ENCODE data around the gene ADAMTS9.

ADAMTS9 gene

DNA sequence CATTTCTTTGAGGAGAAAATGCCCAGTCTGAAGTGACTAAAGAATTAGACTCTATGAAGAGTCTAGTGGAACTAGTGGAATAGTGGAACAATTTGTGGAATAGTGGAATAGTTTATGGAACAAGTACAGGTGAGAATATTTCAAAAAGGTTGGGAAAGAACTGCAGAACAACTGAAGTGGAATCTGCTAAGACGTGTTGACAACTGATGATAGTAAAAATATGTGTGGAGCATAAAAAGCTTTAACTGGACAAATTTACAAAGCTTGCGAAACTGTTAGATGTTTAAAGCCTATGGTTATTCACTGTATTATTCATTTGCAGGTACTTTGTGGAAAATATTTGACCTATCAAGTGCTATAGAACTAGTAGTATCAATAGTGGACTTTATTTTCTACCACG lies 164.5 kb downstream of the ADAMTS9 start:
- DNase-seq: no peak

DNA sequence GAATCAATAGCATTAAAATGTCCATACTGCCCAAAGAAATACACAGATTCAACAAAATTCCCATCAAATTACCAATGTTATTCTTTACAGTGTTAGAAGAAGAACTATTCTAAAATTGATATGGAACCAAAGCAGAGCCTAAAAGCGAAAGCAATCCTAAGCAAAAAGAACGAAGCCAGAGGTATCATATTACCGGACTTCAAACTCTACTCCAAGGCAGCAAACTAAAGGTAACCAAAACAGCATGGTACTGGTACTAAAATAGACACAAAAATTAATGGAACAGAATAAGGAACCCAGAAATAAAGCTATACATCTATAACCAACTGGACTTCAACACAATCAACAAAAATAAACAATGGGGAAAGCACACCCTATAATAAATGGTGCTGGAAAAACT lies 167.5 kb downstream of the ADAMTS9 start:
- no peak for DNase-seq

DNA sequence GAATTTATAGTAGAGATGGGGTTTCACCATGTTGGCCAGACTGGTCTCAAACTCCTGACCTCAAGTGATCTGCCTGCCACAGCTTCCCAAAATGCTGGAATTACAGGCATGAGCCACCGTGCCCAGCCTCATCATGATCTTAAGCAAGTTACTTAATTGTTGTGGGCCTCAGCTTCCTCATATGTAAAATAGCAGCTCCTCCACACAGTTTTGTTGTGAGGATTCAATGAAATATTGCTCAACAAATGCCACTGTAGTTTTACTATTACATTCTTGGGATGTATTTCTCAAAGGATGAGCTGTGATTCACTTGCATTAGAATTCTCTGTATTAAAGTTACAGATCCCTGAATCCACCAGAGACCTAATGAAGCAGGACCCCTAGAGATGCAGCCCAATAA lies 168.8 kb downstream of the ADAMTS9 start:
- DNase-seq: no peak

DNA sequence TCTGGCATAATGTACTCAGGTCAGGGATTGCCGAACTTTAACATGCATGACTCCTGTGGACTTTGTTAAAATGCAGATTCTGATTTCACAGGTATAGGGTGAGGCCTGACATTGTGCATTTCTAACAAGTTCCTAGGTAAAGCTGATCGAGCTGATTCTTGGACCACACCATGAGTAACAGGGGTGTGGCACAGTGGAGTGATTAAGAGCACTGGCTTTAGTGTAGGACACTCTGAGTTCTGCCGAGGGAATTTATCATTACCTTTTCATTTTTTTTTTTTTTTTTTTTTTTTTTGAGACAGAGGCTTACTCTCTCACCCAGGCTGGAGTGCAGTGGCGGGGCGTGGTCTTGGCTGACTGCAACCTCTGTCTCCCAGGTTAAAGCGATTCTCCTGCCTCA lies 169.3 kb downstream of the ADAMTS9 start:
- no peak for DNase-seq

DNA sequence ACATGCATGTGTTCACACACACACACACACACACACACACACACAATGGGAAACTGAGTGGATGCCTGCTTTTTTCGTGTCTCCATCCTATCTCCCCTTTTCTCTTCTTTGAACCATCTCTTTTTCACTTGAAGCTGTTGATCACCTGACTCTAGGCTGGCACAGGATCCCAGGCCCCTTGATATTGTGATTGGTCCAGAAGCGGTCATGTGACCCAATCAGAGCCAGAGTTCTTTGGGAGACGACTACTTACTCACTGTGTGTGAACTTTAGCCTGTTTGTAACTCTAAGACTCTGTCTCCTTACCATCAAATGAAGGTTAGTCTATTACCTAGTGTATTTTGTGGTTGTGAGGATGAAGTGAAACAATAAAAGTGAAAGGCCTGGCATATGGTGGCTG lies 172.9 kb downstream of the ADAMTS9 start:
- no peak for DNase-seq

DNA sequence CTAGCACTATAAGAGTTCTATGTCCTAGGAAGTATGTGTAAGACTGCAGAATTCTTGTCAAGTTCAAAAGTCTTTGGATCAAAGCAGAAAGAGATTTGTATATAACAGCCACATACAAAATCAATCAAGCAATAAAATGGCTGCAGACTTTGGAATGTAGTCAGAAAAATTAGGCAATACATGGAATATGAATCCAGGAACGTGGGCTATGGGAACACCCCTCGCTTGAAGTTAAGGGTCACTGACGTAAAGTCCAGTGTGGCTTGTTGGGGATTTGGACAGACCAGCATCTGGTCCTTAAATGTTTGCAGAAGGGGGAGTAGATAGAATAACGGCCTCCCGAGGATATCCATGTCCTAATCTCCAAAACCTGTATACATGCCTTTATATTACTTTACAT lies 178.6 kb downstream of the ADAMTS9 start:
- no peak for DNase-seq

DNA sequence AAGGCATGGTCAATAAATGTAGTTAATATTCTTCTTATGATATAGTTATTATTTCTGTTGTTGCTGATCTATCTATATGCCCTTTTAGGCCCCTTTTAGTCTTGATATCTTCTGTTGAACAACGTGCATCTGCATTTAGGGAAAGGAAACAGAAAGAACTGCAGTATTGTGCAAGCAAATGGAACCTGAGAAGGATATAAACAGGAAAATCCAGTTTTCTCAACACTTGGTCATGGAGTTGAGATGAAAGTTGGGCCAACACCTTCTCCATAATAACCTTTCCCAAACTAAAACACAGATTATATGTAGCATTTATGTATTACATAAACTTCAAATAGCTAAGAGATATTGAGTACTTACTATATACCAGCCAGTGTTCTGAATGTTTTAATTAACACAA lies 179.7 kb downstream of the ADAMTS9 start:
- DNase-seq: no peak

DNA sequence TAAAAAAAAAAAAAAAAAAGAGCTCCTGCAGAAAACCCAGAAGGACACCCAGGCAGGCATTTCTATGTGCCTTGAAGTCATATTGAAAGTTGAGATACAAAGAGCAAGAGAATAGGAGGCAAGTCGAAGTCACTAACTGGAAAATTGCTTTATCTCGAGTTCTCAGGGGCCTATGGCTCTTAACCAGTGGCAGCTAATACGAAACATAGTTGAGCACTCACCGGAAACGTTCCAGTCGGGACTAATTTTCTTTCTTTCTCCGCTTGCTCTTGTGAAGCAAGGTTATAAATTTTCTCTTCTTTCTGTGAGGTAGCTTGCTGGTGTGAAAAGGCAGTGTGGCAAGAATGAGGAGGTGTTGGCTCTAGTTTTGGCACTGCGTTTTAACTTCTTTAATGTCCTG lies 181.5 kb downstream of the ADAMTS9 start:
- DNase-seq: no peak

DNA sequence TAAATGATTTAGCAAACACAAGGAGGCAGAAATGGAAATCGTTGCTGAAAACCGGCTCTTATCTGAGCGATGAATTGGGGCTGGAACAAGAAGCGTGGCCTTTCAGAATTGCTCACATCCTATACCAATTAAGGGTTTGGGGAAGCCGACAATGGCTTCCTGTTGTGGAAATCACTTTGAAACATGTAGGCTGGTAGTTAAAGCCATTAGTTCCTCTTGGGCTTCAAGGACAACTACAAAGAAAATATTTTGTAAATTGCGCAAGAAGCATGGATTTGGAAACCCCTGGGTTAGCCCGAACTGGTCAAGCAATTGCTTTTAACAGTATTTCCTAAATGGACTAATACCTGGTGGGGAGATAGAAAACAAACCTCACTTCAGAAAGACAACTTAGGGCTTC lies 182.4 kb downstream of the ADAMTS9 start:
- no peak for DNase-seq

DNA sequence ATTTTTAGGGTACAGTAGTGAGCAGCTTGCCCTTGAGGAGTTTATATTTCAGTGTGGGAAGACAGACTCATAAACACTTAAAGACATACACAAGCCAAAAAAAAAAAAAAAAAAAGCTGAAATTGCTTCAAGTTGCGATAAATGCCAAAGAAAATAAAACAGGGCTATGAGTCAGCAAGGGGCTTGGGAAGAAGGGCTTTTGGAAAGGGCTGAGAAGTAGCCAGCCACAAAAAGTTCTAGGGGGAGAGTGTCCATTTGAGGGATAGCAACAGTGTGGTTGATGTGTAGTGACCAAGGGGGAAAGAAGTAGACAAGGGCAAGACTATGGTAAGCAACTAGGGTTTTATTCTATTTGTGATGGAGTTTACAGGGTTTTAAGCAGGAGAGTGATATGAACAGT lies 185.5 kb downstream of the ADAMTS9 start:
- no peak for DNase-seq

DNA sequence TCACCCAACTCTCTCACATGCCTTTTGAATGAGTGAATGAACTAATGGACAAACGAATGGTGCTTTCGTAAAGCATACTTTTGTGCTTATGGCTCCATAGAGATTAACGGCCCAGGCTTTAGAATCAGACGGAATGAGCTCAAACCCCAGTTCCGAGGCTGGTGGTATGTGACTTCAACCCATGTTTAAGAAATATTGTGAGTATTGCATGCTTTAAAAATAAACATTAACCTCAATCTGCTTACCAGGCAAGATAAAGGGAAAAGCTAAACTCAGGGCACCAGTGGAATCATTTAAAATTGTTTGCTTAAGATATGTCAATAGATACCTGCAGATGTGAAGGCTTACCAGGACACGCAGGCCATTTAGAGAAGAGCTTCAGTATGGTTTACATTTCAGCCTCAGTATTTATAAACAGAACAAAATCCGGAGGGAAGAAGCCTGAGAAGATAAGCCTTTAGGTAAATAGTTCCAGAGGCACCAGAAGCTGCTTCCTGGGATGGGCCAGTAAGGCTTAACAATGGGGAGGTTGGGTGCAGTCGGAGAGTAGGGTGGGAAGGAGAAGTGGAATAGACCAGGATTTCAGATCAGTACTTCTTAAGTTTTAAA lies 186.4 kb downstream of the ADAMTS9 start:
- no peak for DNase-seq

DNA sequence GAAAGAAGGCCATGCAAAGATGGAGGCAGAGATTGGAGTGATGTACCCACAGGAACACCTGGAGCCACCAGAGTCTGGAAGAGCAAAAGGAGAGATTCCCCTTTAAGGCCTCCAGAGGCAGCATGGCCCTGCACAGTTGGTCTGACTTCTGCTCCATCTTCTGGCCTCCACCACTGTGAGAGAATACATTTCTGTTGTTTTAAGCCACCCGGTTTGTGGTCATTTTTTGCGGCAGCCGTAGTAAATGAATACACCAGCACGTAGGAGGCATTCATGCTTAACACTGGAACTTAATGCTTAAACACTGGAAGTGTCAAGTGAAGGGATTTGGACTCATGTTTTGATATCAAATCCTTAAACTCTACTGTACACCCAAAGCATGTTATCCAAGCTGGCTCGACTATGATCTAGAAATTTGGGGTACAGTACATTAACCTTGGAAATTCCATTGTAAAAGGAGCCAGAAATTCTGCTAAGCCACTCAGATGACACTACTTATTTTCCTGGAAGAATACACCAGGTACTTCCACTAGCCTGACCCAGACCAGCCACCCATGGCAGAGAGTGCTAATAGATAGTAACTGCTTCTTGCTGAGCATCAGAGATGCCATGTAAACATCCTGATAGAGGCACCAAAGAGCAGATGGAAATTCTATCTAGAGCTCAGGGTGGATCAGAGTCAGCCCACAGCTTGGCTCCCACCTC lies 190.9 kb downstream of the ADAMTS9 start:
- no peak for DNase-seq

DNA sequence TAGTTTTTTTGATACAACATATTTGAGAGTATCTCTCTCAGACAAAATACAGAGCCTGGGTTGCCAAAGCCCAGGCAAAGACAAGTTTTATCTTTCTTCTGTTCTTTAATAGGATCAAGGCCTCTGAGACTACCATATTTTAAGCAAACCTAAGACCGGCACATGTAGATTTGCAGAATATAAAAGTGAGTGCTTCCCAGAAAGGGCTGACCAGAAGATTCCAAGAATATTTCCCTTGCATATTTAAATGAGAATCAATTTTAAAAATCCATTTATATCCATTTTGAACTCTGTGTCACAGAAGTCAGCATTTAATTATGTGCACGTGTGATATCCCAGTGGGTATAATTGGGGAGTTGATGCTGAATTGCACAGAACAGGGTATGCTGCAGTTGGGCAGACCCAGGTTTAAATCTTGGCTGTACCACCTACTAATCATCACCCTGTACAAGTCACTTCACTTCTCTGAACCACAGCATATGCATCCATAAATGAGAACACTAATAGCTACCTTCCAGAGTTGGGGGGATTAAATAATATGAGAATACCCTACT lies 191.9 kb downstream of the ADAMTS9 start:
- DNase-seq: no peak

DNA sequence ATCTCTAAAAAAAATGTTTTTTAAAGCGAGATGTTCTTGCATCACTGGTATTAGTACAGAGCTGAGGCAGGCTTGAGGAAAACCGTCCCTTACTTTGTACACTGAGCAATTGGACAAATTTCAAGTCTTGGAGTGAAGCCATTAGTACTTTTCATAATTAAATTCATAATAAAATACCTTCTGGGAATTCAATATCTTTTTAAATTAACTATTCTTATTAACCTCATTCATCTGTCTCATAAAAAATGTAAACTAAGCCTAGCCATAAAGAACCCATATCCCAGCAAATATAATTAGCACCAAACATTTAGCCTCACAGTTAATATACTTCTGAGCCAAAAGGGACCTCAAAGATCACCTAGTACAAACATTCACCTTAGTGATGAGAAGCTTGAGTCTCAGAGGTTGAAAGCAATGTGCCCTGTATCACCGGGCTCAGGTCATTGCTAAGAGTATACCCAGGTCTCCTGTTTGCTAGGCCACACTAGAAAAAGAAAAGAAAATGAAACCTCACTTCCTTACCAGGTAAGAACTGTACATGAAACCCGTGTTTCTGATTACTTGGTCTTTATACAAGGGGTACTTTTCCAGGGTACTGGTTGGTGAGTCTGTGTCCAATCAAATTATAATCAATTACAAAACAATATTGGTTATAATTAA lies 192.5 kb downstream of the ADAMTS9 start:
- no peak for DNase-seq

DNA sequence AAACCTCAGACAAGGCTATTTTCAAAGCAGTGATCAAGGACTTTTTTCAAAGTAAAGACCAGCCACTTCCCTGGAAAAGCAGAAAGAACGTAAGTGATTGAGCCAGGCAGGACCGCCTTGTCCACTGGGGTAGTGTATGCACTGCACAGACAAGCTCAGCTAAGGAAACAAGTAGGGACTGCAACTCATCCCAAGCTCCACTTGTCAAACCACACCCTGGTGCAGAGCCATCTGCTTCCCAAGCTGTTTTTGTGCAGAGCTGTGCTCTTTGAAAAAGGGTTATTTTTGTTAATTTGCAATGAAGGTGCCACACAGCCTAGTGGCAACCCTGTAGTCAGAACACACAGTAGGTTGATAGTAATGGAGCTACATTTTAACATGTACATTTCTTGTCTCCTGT lies 193.3 kb downstream of the ADAMTS9 start:
- no peak for DNase-seq

DNA sequence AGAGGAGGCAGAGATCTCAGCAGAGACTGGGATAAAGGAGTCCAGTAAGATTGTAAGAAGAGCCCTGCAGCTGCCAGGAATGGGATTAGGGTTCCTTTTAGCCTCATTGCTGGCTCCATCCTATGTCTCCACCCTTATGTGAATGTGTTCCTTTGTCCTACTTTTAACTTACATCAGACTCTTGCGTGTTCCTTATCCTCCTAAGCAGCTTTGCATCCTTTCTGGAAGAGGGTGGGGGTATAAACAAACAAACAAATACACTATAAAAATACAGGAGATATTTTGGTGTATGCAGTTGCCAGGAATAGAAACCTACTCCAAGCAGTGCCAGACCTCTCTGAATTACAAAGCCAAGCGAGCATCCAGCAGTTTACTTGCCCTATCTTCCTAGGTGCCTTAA lies 194.7 kb downstream of the ADAMTS9 start:
- no peak for DNase-seq

DNA sequence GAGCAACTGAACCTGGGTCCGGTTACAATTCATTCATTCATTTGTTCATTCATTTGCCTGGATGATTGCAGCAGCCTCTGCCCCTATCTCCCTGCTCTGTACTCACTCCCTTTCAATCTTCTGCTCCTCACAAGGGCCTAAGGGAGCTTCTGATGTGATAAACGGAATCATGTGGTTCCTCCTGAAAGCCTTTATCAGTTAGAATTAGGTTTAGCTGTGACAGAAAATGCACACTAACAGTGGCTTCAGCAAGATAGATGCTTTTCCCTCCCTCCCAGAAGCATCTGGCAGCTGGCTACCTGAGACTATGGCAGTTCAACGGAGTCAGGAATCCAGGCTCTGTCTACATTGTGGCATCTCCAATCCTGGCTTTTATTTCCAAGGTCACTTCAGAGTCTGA lies 196.0 kb downstream of the ADAMTS9 start:
- no peak for DNase-seq

DNA sequence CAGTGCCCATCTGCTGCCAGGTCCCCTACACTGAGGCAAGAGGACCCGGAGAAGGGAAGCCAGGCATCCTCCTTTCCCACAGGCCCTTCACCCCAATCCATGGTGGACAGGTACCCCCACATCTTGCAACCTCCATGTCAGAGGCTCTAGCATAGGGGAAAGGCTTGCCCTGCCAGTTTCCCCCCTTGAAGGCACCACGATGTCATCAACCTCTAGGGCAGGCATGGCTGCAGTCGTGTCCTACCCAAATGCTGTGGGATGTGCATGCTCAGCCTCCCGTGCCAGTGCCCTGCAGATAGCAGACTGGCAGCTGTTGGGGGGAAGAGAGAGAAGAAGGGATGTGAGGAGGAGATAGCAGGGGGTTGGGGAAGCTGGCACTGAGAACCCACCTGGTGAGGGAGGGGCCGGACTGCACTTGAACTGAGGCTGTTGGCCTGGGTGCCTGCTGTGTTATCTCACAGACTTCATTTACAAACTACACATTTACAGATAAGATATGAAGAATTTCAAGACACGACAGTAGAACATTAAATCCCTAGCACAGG lies 197.5 kb downstream of the ADAMTS9 start:
- DNase-seq: no peak

DNA sequence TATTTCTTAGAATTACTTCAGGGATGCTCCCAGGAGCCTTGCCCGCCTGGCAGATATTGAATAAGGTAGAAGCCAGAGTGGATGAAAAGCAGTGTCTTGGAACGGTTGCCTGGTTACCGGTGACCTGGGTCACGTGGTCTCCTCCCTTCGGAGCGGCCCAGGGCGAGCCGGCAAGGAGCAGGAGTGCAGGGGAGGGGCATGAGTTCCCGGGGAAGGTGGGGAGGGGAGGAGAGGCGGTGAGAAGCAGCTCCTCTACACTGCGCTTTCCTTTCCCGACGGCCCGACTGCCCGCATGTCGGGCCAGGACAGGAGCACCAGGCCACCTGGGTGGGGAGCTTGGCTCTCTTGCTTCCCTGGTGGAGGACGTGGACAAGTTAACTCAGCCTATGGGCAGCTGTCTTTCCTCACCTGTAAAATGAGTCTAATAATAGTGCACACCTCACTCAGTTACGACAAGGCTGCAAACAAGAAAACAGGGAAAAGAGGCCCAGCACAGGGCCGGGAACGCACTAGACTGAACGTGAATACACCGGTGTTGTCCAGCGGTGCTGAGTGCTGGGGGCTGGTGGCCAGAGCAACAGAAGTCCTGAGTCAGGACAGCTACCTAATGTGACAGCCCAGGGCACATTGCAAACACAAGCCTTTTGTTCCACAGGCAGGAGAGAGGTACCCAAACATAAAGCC lies 198.3 kb downstream of the ADAMTS9 start:
- no peak for DNase-seq

DNA sequence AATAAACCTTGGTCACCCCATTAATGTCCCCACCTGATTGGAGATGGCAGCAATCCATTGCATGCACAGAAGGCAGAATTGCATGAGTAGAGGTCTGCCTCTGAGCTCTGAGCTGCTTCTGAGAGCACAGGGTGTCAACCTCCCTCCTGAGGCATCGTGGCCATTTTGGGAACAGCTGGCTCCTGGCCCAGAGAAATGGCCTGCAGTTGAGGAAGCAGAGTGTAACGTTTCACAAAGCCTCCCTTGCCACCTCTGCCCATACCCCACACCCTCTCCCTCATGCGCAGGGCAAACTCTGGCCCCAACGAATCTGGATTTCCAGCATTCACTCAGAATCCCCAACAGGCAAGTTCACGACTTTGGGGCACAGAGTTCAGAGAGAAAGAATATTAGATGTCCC lies 198.9 kb downstream of the ADAMTS9 start:
- no peak for DNase-seq

DNA sequence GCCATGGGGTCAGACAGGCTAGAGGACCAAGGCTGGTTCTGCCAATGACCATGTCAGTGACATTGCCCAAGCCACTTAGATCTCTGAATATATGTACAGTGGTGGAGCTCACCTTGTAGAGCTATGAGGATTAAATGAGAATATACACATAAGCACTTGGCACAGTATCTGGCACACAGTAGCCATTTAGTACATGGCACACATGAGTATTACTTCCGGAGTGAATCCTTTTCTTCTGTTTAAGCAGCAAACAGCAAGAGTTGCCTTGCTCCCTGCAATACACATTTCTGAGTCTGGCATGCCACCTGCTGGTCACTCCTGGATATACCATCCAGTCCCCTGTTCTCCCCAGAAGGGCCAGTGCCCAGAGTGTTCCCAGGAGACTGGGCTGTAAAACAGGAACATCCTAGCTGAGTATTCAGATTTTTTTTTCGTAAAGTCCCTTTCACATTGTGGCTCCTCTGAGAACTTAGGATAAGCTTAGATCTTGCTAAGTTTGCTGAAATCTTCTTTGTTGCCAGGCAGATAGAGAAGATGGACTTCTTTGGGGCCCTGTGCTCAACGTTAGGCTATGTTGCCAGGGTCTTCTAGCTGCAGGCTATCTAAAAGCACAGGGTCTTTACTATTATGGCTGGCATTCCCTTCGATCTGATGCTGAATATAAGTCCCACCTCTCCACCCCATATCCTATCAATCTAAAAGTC lies 203.4 kb downstream of the ADAMTS9 start:
- peak; percentile 45 for DNase-seq

DNA sequence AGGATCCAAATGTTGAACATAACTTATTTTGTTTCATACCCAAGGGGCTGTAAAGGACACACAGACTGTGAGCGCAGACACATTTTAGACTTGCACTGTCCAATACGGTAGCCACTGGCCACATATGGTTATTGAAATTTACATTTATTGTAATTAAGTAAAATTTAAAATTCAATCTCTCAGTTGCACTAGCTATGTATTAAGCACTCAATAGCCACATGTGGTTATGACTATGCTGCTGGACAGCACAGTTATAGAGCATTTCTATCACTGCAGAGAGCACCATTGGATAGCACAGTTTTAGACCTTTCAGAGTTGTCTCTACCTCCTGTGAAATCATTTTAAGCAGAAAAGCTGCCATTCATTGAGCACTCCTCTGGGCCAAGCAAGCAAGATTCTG lies 204.3 kb downstream of the ADAMTS9 start:
- DNase-seq: no peak

DNA sequence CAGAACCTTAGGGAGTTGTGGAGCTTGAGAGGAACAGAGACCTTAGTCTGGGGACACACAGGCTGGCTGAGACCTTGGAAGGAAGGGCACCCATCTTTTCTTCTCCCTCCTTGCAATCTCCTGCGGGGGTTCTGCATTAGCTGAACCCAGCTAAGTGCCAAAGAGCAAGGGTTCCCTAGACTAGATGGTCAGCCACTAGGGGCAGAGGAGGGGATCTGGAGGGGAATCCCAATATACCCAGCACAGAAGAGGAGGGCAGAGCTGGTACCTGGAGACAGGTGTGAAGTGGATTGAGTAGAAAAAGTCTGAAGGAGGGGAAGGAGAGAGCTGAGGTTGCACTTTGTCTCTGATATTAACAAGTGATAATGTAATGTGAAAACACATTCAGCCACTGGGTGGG lies 212.8 kb downstream of the ADAMTS9 start:
- DNase-seq: no peak
